Measurements from ENCODE around the gene S100A8.

GRCh38 chr1:153389401-153389800 is 1.5 kb downstream of the S100A8 start:
- TF ChIP-seq CTCF (IDR thresholded peaks at IDR 0.05) (no peak), POLR2A (IDR thresholded peaks at IDR 0.05) (no peak)
